MM.1S (cell line): ENCODE measurements around the gene PDE6A.

Experiments
- EZH2 ChIP-seq: fragments of 300-600 bp; sonication (generic); optimal IDR thresholded peaks from 2 replicates; pipeline ENCODE3; 2017; ENCODE audit warnings: low read depth, mild to moderate bottlenecking, antibody characterized with exemption, low read length, mixed read lengths
- TF ChIP-seq, protein P1 (sequence below): fragments of 300-600 bp; sonication (generic); IDR thresholded peaks from 2 replicates; pipeline ENCODE4 v1.5.1; 2016; ENCODE audit warnings: antibody characterized with exemption, low read length, mixed read lengths

GRCh38 chr5:149900390-149900789 lies 44.2 kb downstream of the PDE6A start:
- TF ChIP-seq EZH2: no peak
- TF ChIP-seq, protein P1, sequence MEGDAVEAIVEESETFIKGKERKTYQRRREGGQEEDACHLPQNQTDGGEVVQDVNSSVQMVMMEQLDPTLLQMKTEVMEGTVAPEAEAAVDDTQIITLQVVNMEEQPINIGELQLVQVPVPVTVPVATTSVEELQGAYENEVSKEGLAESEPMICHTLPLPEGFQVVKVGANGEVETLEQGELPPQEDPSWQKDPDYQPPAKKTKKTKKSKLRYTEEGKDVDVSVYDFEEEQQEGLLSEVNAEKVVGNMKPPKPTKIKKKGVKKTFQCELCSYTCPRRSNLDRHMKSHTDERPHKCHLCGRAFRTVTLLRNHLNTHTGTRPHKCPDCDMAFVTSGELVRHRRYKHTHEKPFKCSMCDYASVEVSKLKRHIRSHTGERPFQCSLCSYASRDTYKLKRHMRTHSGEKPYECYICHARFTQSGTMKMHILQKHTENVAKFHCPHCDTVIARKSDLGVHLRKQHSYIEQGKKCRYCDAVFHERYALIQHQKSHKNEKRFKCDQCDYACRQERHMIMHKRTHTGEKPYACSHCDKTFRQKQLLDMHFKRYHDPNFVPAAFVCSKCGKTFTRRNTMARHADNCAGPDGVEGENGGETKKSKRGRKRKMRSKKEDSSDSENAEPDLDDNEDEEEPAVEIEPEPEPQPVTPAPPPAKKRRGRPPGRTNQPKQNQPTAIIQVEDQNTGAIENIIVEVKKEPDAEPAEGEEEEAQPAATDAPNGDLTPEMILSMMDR: no peak
